ENCODE measurements around the gene RAD52.

Gene RAD52

DNA sequence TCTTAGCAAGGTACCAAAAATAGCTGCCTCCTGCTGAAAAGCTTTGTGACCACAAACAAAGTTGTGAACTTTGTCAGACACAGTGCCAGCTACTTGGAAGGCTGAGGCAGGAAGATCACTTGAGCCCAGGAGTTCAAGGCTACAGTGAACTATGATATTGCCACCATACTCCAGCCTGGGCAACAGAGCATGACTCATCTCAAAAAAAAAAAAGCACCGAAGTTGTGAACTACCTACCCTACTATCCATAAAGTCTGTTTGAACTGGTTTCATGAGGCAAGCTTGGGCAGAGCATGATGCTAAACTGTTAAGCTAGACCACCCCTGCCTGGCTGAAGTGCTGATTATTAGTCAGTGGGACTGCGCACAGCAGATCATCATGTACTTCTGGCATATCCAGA is 75.5 kb downstream of the RAD52 start:
- DNase-seq (ENCODE audit: low read depth in 1 of 2, low spot score in 1 of 2) = no peak

- no peak for DNase-seq (ENCODE audit: low read depth in 1 of 2, low spot score in 1 of 2)
Measured at GRCh38 chr12:870378-870777, 79.1 kb downstream of the RAD52 start.

DNA sequence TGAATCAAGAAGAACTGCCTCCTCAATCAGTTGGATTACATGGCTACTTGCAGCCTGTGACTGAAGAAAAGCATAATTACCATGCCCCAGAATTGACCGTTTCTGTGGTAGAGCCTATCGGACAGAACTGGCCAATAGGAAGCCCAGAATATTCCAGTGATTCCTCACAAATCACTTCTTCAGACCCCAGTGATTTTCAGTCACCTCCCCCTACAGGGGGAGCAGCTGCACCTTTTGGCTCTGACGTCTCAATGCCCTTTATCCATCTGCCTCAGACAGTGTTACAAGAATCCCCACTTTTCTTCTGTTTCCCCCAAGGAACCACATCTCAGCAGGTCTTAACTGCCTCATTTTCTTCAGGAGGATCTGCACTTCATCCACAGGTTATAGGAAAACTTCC is 80.8 kb downstream of the RAD52 start:
- DNase-seq (ENCODE audit: low read depth in 1 of 2, low spot score in 1 of 2) = no peak

GRCh38 chr12:867905-868304 is 81.6 kb downstream of the RAD52 start:
- DNase-seq (ENCODE audit: low read depth in 1 of 2, low spot score in 1 of 2) = no peak

DNA sequence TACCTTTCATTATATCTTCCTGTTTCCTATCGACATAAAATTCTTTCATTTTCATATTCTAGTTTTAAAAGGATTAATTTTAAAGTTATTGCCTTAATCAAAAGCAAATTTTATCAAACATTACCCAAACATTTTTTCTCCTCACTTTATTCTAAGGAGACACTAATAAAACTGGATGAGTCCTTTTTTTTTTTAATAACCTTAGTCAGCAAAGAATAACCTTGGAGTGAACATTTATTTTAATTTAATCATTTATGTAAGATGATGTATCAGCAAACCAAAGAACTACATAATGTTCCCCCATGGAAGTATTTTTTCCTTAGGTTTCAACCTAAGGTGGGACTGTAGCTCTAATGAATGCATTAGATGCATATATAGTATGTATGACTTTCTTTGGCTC is 83.9 kb downstream of the RAD52 start:
- no peak for DNase-seq (ENCODE audit: low read depth in 1 of 2, low spot score in 1 of 2)

DNA sequence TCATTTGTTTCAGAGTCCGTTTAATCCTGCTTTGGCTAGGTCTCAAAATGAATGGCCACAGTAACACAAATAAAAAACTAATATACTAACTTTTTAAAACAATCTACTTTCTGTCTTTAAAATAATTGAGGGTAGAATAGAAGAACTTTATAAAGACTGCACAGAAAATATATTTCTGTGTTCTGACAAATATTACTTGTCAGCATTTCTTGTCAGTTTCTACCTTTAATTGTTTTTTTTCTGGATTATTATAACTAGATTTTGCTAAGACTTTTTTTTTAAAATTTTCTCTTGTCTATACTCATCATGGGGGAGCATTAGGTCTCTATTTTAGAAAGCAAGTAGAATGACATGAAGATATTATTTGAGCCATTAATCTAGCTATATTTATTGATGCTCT is 86.2 kb downstream of the RAD52 start:
- DNase-seq (ENCODE audit: low read depth in 1 of 2, low spot score in 1 of 2) = no peak

DNA sequence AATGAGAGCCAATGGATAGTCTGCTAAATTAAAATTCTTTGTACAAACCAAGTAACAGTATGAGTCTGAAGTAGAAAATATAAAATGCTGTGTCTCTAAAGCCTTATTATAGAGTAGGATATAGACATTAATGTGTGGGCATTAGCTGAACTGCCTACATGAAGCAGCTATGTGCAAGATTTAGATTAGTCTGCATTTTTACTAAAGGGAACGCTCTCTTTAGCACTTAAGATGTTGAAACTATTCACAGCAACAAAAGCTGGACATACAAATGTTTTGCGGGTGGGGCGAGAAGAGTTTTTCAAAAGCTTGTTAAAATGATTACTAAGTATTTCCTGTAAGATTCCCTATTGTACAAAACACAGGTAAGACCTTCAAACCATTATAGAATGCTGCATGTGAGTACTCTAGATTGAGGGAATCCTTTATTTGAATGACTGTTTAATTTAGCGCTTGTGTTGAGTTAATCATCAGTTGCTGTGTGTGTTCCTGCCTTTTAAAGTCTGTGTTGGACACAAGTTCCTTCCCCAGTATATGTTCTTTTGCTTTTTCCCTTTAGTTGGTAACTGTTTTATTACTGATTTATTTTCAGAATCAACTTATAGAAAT is 87.1 kb downstream of the RAD52 start:
- DNase-seq (ENCODE audit: low read depth in 1 of 2, low spot score in 1 of 2) = no peak
